ENCODE data around the gene FFAR2. TPM values are rescaled to one million over a fixed set of nuclear protein-coding genes. Genes with fewer than 3 reads are reported as not detected.

FFAR2 gene
- total RNA-seq, 1 experiment from 2014 or later = not detected

DNA sequence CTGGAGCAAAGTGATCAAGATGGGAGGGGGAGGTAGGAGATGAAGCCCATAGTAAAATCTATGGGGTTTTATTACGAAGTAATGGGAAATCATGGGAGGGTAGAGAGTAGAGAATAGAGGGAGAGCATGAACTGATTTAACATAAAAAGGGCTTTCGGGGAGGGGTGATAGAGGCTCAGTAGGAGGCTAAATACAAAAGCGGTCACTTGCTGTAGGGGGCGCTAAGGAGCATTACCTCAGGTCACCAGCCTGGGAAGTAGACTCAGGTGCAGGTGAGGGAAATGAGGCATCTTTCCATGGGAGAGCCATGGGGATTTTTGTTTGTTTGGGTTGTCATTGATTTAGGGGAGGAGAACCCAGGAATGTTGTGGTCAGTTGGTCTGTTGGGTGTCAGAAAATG, 28.1 kb downstream of the FFAR2 start:
- Histone ChIP-seq H3K36me3 (replicated peaks; ENCODE audit: control insufficient read depth, insufficient read depth, low read length) (no peaks in the 10 kb centered on the region), H3K27me3 (ENCODE audit: control insufficient read depth, insufficient read depth, low read length) (no peaks in the 10 kb centered on the region), H3K4me3 (ENCODE audit: insufficient read depth, low read depth, low read length) (no peak overlapping the region)
- DNase-seq = peak; percentile 77

DNA sequence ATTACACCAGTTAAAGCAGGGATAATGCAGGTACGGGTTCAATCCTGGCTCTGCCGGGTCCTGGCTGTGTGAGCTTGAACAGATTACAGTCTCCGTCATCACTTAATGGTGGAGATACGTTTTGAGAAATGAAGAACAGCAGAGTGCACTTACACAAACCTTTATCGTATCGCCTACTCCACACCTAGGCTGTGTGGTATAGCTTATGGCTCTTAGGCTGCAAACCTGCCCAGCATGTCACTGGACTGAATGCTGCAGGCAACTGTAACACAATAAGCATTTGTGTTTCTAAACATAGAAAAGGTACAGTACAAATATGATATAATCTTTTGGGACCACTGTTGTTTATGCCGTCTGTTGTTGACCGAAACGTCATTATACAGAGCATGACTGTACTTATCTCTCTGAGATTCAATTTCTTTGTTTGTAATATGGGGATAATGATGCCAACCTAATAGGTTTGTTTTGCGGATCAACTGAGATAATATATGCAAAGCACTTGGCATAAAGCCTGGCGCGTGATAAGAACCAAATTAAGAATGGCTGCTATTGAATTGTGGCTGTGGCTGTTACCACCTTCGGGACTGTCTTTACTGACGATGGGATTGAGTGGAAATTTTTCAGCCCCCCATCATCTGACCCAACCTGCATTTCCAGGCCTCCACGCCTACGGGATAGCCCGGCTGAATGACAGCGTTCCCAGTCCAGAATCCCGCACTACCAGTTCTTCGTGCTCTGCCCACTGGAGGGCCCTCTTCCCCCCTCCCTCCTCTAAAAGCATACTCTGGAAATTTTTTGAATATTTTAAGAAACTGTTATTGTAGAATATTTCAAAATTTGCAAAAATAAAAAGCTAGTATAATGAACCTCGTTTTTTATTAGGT, 31.0 kb downstream of the FFAR2 start:
- no peak for DNase-seq
- no peak overlapping the region for H3K4me3 ChIP-seq (ENCODE audit: insufficient read depth, low read depth, low read length)
- no peaks in the 10 kb centered on the region for H3K27me3 ChIP-seq (ENCODE audit: control insufficient read depth, insufficient read depth, low read length)
- H3K36me3 ChIP-seq (replicated peaks; ENCODE audit: control insufficient read depth, insufficient read depth, low read length) = no peaks in the 10 kb centered on the region

DNA sequence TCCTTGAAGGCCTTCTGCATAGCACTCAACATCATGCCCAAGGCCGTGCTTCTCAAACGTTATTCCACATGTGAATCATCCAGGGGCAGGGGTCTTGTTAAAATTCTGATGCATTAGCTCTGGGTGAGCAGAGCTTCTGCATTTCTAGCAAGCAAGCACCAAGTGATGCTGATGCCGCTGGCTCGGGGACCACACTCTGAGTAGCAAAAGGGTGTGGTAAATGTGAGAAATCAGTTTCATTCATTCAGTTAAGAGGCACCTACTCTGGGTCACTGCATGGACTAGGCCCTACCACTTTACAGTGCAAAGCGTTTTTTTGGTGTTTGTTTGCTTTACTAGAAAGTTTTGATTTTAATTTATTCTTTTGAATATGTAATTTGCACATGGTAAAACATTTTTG, 35.0 kb downstream of the FFAR2 start:
- Histone ChIP-seq H3K36me3 (replicated peaks; ENCODE audit: control insufficient read depth, insufficient read depth, low read length) (no peaks in the 10 kb centered on the region), H3K27me3 (ENCODE audit: control insufficient read depth, insufficient read depth, low read length) (peaks cover 1% of the 10 kb centered on the region; the same call in 1 of the 2 replicates), H3K4me3 (ENCODE audit: insufficient read depth, low read depth, low read length) (no peak overlapping the region)
- DNase-seq = no peak

DNA sequence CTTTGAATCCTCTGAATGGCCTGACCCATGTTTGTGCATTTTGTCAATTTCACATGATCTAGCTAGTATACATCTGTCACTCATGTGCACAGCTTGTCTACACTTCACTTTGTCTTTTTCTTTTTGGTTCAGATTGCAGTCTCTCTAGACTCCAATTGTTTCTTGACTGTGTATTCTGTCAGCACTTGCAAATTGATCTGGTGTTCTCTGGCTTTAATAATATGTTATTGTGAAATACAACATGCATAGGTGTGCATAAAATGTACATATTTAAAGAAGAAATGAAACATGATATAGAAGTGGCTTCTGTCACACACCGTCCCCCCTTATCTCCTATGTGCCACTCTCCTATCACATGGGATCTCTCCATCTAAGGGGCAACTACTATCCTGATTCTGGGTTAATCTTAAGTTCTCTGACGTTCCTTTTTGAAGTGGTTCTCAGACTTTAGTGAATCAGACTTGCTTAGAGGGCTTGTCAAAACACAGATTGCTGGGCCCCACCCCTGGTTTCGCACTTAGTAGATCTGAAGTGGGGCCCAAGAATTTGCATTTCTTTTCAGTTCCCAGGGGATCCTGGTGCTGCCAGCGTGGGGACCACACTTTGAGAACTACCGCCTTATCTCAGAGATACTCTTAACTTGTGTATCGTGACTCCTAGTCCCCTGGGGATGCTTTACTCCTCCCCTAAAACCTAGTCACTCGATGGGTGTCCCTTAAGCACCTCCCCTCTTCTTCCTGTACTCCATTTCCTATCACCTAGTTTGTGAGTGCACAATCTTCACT, 36.4 kb downstream of the FFAR2 start:
- Histone ChIP-seq H3K4me3 (ENCODE audit: insufficient read depth, low read depth, low read length) (no peak overlapping the region), H3K27me3 (ENCODE audit: control insufficient read depth, insufficient read depth, low read length) (peaks cover 1% of the 10 kb centered on the region; the same call in 1 of the 2 replicates), H3K36me3 (replicated peaks; ENCODE audit: control insufficient read depth, insufficient read depth, low read length) (no peaks in the 10 kb centered on the region)
- no peak for DNase-seq

DNA sequence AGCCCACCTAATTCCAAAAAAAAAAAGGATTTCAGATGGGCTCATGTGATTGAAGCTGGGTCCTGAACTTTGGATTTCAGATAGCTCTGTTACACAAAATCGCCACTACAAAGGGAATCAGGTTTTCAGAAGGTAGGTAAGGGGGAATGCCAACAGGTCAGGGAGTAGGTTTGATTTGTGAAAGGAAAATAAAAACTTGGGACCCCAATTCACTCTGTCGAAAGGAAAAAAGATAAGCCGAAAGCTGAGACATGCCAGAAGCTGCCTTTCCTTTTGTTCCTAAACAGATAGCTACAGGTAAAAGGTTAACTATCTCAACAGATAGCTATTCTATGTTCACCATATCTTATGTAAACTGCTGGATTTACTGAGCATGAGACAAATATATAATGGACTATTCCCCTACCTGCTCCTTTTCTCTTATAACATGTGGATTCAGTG, 38.2 kb downstream of the FFAR2 start:
- no peak for DNase-seq
- Histone ChIP-seq H3K27me3 (ENCODE audit: control insufficient read depth, insufficient read depth, low read length) (peaks cover 1% of the 10 kb centered on the region; the same call in 1 of the 2 replicates), H3K36me3 (replicated peaks; ENCODE audit: control insufficient read depth, insufficient read depth, low read length) (no peaks in the 10 kb centered on the region), H3K4me3 (ENCODE audit: insufficient read depth, low read depth, low read length) (no peak overlapping the region)

DNA sequence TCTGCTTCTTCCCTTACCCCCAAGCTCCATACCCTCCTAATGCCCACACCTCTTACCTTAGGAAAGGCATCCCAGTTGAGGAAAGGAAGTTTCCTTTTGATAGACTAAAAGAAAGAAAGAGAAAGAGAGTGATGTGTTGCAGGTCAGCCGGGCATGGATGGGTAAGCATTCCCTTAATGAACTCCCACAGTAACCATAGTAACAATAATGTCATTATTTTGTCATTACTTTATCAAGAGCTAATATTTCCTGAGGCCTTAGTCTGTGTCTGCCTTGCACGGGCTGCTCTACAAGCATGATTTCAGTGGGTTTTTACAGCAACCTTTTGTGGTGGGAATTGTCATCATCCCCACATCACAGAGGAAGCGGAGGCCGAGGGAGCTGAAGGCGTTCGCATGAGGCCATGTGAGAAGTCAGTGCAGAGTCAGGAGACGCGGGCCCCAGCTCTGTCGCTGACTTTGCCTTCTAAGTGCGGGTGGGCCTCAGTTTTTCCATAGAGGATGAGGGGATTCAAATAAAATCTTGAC, 39.7 kb downstream of the FFAR2 start:
- H3K27me3 ChIP-seq (ENCODE audit: control insufficient read depth, insufficient read depth, low read length) = peaks cover 1% of the 10 kb centered on the region; the same call in 1 of the 2 replicates
- H3K36me3 ChIP-seq (replicated peaks; ENCODE audit: control insufficient read depth, insufficient read depth, low read length) = no peaks in the 10 kb centered on the region
- DNase-seq = no peak
- H3K4me3 ChIP-seq (ENCODE audit: insufficient read depth, low read depth, low read length) = no peak overlapping the region

DNA sequence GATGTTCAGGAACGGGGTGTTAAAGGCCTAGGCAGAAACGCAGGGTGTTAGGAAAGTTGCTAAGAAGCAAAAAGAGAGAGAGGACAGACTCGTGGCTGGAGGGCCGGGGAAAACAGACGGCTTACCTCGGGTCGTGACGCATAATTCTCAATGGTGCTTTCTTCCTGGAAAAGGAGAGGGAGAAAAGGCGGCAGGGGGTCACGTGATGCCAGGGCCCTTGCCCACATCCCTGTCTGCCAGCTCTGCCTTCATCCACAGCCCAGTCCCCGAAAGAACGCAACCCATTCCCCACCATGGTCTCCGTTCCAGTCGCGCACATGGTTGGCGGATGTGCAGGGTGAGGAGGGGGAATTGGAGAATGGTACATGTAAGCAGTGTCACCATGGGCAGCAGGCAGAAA, 40.6 kb downstream of the FFAR2 start:
- no peak overlapping the region for H3K4me3 ChIP-seq (ENCODE audit: insufficient read depth, low read depth, low read length)
- H3K27me3 ChIP-seq (ENCODE audit: control insufficient read depth, insufficient read depth, low read length) = peaks cover 1% of the 10 kb centered on the region; the same call in 1 of the 2 replicates
- no peaks in the 10 kb centered on the region for H3K36me3 ChIP-seq (replicated peaks; ENCODE audit: control insufficient read depth, insufficient read depth, low read length)
- no peak for DNase-seq

DNA sequence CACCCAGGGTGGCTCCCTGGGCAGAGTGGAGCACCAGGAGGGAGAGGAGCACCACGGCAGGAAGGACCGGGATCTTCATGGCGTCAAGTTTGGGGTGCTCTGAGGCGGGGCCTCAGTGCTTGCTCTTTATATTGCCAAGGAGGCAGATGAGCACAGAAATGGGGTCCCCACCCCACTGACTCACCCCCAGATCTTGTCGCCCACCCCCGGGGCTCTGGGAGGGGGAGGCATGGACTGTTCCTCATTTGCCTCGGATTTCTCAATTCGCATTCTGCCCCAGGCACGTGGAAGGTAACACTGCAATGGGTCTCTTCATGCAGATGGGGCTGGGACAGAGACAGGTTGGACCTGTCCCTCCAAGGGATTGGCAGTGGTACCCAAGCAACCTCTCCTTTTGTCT, 42.3 kb downstream of the FFAR2 start, which contains the start of gene KRTDAP:
Gene KRTDAP, minus strand, starts transcription at position 101 of the 400 bp plus-strand sequence. Its CDS starts 22 bp downstream, at position 79.
- peaks cover 1% of the 10 kb centered on the region; the same call in 1 of the 2 replicates for H3K27me3 ChIP-seq (ENCODE audit: control insufficient read depth, insufficient read depth, low read length)
- H3K36me3 ChIP-seq (replicated peaks; ENCODE audit: control insufficient read depth, insufficient read depth, low read length) = no peaks in the 10 kb centered on the region
- H3K4me3 ChIP-seq (ENCODE audit: insufficient read depth, low read depth, low read length) = no peak within 1 kb of the TSS
- no peak for DNase-seq

DNA sequence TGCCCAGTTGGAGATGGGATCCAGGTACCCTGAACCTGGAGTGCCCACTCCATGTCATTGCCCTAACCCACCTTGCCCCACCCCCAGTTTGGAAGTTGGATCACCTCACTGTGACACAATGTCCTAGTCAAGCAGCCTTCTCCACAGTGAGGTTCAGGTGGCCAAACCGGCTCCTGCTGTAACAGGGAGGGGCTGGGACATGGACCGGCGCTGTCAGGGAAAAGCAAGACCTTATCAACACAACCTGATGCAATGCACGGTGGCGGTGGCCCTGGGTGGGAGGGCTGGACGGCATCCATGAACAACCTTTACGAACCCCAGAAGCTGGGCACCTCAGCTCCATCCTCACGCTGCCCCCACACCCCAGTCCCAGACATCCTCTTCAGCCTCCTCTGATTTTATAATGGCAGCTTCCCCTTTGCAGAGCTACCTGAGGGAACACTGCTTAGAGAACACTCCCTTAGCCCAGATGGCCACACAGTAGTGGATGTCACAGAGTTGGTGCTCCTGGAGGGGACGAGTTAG, 43.8 kb downstream of the FFAR2 start:
- no peak overlapping the region for H3K4me3 ChIP-seq (ENCODE audit: insufficient read depth, low read depth, low read length)
- no peak for DNase-seq
- peaks cover 1% of the 10 kb centered on the region; the same call in 1 of the 2 replicates for H3K27me3 ChIP-seq (ENCODE audit: control insufficient read depth, insufficient read depth, low read length)
- H3K36me3 ChIP-seq (replicated peaks; ENCODE audit: control insufficient read depth, insufficient read depth, low read length) = no peaks in the 10 kb centered on the region

DNA sequence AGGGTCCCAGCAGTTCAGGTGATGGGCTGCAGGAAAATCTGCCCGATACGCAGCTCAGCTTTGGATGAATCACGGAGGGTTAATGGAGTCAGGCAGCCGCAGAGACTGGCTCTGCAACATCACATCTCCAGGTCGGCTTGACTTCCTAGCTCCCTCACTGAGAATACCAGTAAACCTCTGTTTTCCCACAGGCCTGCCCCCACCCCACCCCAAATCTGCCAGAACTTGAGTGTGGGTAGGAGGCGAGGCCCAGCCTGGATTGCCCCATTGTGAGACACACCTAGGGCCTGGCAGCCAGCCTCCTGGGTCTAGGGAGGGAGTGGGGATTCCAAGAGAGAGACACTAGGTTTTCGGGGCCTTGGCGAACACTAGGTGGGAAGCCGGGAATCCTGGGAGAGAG, 45.9 kb downstream of the FFAR2 start:
- DNase-seq = no peak
- no peak overlapping the region for H3K4me3 ChIP-seq (ENCODE audit: insufficient read depth, low read depth, low read length)
- no peaks in the 10 kb centered on the region for H3K27me3 ChIP-seq (ENCODE audit: control insufficient read depth, insufficient read depth, low read length)
- peaks cover 4% of the 10 kb centered on the region for H3K36me3 ChIP-seq (replicated peaks; ENCODE audit: control insufficient read depth, insufficient read depth, low read length)

DNA sequence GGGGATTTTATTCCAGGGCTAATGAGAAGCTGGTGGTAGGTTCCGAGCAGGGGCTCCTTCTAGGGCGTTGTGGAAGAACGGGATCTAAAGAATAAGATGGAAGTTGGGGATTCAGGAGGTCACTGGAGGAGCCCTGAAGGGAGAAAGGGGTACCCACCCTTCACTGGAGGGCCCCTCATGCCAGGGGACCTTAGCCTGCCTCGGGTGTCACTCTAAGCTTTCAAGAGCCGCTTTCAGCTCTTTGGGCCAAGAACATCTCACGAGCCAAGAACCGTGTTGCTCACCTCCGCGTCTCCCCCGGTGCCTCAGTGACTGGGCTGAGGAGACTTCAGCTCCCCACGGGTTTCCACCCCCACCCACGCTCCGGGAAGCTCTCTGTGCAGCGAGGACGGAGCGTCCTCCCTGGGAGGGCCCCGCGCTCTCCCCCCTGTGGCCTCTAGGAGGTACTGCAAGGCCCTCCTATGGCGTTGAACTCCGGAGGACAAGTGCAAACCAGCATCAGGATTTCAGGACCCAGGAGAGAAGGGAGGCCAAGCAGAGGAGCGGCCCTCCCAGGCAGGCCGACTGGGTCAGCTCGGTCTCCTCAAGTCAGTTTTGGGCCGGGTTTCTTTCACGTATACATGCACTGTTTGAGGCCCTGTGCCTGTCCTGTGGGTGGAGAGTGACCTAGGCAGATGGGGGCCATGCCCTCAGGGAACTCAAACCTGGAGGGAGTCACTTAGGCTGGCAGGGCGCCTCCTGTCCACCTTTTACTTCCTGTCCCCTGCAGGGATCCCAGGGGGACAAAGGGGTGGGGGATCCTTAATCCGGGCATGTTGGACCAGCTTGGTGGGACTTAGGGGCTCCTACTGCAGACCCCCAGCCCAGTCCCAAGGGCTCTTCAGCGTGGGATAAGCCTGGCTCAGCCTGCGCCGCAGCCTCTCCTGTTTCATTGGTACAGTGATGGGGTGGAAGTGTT, 47.3 kb downstream of the FFAR2 start:
- peak; percentile 95 for DNase-seq
- peaks cover 12% of the 10 kb centered on the region for H3K36me3 ChIP-seq (replicated peaks; ENCODE audit: control insufficient read depth, insufficient read depth, low read length)
- no peaks in the 10 kb centered on the region for H3K27me3 ChIP-seq (ENCODE audit: control insufficient read depth, insufficient read depth, low read length)
- H3K4me3 ChIP-seq (ENCODE audit: insufficient read depth, low read depth, low read length) = no peak overlapping the region

DNA sequence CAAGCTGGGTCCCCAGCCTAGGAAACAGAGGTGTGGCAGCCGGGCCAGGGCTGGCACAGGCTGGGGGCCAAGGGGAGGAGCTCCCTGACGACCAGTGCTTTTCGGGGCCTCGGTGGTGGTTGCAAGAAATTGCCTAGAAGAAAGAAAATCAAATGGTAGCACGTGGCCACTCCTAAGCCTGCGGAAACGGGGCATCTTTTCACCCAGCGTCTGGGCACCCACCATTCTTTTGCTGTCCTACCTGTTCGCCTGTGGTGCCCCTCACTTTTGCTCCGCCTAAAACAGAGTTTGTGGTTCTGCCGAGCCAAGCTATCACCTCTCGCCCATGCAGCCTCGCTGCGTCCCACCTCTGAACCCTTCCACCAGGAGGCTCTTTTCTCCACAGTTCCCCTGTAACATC, 49.3 kb downstream of the FFAR2 start:
- no peaks in the 10 kb centered on the region for H3K27me3 ChIP-seq (ENCODE audit: control insufficient read depth, insufficient read depth, low read length)
- peak; percentile 50 for DNase-seq
- H3K4me3 ChIP-seq (ENCODE audit: insufficient read depth, low read depth, low read length) = no peak overlapping the region
- H3K36me3 ChIP-seq (replicated peaks; ENCODE audit: control insufficient read depth, insufficient read depth, low read length) = peaks cover 21% of the 10 kb centered on the region

DNA sequence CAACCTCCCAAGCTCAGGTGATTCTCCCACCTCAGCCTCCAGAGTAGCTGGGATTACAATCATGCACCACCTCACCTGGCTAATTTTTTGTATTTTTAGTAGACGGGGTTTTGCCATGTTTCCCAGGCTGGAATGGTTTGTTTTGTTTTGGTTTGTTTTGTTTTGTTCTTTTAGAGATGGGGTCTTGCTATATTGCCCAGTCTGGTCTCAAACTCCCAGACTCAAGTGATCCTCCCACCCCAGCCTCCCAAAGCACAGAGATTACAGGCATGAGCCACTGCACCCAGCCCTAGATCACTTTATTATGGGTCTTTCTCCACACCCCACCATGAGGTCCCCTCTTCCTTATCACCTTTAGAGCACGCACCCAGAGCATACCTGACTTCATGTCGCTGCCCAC, 50.2 kb downstream of the FFAR2 start:
- Histone ChIP-seq H3K27me3 (ENCODE audit: control insufficient read depth, insufficient read depth, low read length) (no peaks in the 10 kb centered on the region), H3K4me3 (ENCODE audit: insufficient read depth, low read depth, low read length) (no peak overlapping the region), H3K36me3 (replicated peaks; ENCODE audit: control insufficient read depth, insufficient read depth, low read length) (peaks cover 21% of the 10 kb centered on the region)
- no peak for DNase-seq

Data from H7 (cell line).